Keratinocyte (primary cell): ENCODE measurements around the gene SPATA9. TPM values are rescaled to one million over a fixed set of nuclear protein-coding genes. Genes with fewer than 3 reads are reported as not detected.
A peak's percentile ranks its signal among the peaks of the same experiment; 100 is the strongest.

Source experiments
- DNase-seq: peaks from one replicate; pipeline ENCODE4 v3.0.0-alpha.2; 2011; ENCODE audit warnings: low read depth, missing footprints, low spot score
- FAIRE-seq: peaks from 2 replicates; lab custom pipeline; 2011; peaks lifted over from hg19 to GRCh38; lab: Jason Lieb, UNC
- H2AFZ ChIP-seq: 2 replicates; pipeline ENCODE4 v1.6.0; 2012; ENCODE audit warnings: low read length, control low read depth, inconsistent platforms; ENCODE audit not compliant: control insufficient read depth
- H3K27ac ChIP-seq: 2 replicates; pipeline ENCODE4 v1.5.1; 2011; ENCODE audit warnings: low read length; ENCODE audit not compliant: control insufficient read depth, insufficient read depth
- H3K27me3 ChIP-seq: 3 replicates; pipeline ENCODE4 v1.6.0; 2011; ENCODE audit warnings: low read length; ENCODE audit not compliant: control insufficient read depth, insufficient read depth; ENCODE audit errors: extremely low read depth
- H3K36me3 ChIP-seq, 2 experiments: 2 replicates in 1 of 2; 3 replicates in 1 of 2; pipeline ENCODE4 v1.5.1; 2011; ENCODE audit warnings: low read length in 2 of 2, mild to moderate bottlenecking in 1 of 2; ENCODE audit not compliant: control insufficient read depth in 2 of 2, insufficient read depth in 2 of 2; ENCODE audit errors: extremely low read depth in 1 of 2
- H3K4me1 ChIP-seq: 3 replicates; pipeline ENCODE4 v1.5.1; 2011; ENCODE audit warnings: low read length; ENCODE audit not compliant: control insufficient read depth, insufficient read depth; ENCODE audit errors: extremely low read depth
- H3K4me2 ChIP-seq: 3 replicates; pipeline ENCODE4 v1.6.0; 2011; ENCODE audit warnings: low read depth, low read length; ENCODE audit not compliant: control insufficient read depth, insufficient read depth; ENCODE audit errors: extremely low read depth
- H3K4me3 ChIP-seq, 3 experiments: fragments of 200-600 bp in 1 of 3; sonication (generic) in 1 of 3; 2 replicates in 2 of 3; 3 replicates in 1 of 3; pipeline ENCODE4 v1.5.1; 2011 to 2016; ENCODE audit warnings: low read length in 3 of 3, mild to moderate bottlenecking in 3 of 3, control low read depth in 2 of 3, inconsistent platforms in 1 of 3, low read depth in 1 of 3, mixed read lengths in 1 of 3, mixed run types in 1 of 3, moderate library complexity in 1 of 3; ENCODE audit not compliant: control insufficient read depth in 2 of 3, insufficient read depth in 2 of 3; ENCODE audit errors: extremely low read depth in 1 of 3
- H3K79me2 ChIP-seq: 2 replicates; pipeline ENCODE4 v1.6.0; 2012; ENCODE audit warnings: low read length; ENCODE audit not compliant: control insufficient read depth, insufficient read depth
- H3K9ac ChIP-seq: 3 replicates; pipeline ENCODE4 v1.6.0; 2011; ENCODE audit warnings: low read length; ENCODE audit not compliant: control insufficient read depth, insufficient read depth; ENCODE audit errors: extremely low read depth
- H3K9me1 ChIP-seq: 3 replicates; pipeline ENCODE4 v1.6.0; 2011; ENCODE audit warnings: low read length; ENCODE audit not compliant: control insufficient read depth, insufficient read depth; ENCODE audit errors: extremely low read depth
- H3K9me3 ChIP-seq: 2 replicates; pipeline ENCODE4 v1.5.1; 2012; ENCODE audit warnings: low read depth, low read length; ENCODE audit not compliant: control insufficient read depth
- H4K20me1 ChIP-seq: 3 replicates; pipeline ENCODE4 v1.6.0; 2011; ENCODE audit warnings: low read length; ENCODE audit not compliant: control insufficient read depth, insufficient read depth; ENCODE audit errors: extremely low read depth
- EZH2 ChIP-seq: IDR thresholded peaks from one replicate; pipeline ENCODE4 v1.6.1; 2012; ENCODE audit warnings: inconsistent platforms, mild to moderate bottlenecking, low read length, moderate library complexity
- dilution Hi-C: fragments of 300-500 bp; cut with MboI; formaldehyde crosslinking; loops from one replicate; pipeline ENCODE4 v1.7.0; 2020; ENCODE audit warnings: low sequenced_read_pairs; ENCODE audit not compliant: extremely low pct_ligation_motif_present
- polyA plus RNA-seq, 5 experiments: library from polyadenylated mRNA; depleted of rRNA in 3 of 5; stranded (reverse) in 3 of 5; stranded (forward) in 1 of 5; unstranded in 1 of 5; fragments of >200 nt; gene quantifications; 1 replicate in 1 of 5; 2 replicates in 3 of 5; 3 replicates in 1 of 5; pipeline versions ENCODE4 v1.2.1 to v1.2.3, GENCODE V29; 2011 to 2012; ENCODE audit warnings: missing spikeins in 2 of 5, low read depth in 1 of 5, low replicate concordance in 1 of 5
- TF ChIP-seq, protein P1 (sequence below), 3 experiments: IDR thresholded peaks in 1 of 3; conservative IDR thresholded peaks in 1 of 3; optimal IDR thresholded peaks in 1 of 3; 2 replicates in 2 of 3; 3 replicates in 1 of 3; pipeline versions ENCODE3 to v1.5.1; 2011; ENCODE audit warnings: low read length in 3 of 3, mild to moderate bottlenecking in 3 of 3, moderate library complexity in 2 of 3, control low read depth in 1 of 3, inconsistent platforms in 1 of 3; ENCODE audit not compliant: insufficient read depth in 2 of 3; ENCODE audit errors: extremely low read depth in 1 of 3

The SPATA9 gene
- polyA plus RNA-seq, 1 donor (not counting 4 experiments of a cell fraction or from before 2014, with no cell fraction given): not detected

DNA sequence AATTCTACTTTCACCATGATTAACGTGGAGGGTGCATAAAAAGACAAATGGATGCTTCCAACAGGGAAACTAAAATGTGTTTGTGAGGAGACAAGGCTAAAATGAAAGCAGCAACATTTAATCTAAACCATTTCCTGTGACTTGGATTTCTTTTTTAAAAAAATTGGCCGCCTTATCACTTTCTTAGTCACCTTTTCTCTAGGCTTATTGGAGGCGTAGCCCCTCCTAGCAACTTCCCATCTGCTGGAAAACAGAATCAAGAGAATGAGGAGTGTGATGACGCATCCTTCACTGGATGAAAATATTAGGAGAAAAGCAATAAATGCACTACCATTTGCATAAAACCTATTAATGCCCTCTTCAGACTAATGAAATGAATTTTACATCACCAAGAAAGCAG lies 63.7 kb downstream of the SPATA9 start:
- H3K9me3 ChIP-seq: no peaks in the 10 kb centered on the region
- H3K9me1 ChIP-seq: no peaks in the 10 kb centered on the region
- H3K4me2 ChIP-seq: peak overlapping the region; percentile 77
- FAIRE-seq (no peak), DNase-seq (no peak)
- H3K27me3 ChIP-seq: peaks cover 9% of the 10 kb centered on the region
- no peak overlapping the region for H2AFZ ChIP-seq
- H4K20me1 ChIP-seq: no peaks in the 10 kb centered on the region
- TF ChIP-seq, protein P1, sequence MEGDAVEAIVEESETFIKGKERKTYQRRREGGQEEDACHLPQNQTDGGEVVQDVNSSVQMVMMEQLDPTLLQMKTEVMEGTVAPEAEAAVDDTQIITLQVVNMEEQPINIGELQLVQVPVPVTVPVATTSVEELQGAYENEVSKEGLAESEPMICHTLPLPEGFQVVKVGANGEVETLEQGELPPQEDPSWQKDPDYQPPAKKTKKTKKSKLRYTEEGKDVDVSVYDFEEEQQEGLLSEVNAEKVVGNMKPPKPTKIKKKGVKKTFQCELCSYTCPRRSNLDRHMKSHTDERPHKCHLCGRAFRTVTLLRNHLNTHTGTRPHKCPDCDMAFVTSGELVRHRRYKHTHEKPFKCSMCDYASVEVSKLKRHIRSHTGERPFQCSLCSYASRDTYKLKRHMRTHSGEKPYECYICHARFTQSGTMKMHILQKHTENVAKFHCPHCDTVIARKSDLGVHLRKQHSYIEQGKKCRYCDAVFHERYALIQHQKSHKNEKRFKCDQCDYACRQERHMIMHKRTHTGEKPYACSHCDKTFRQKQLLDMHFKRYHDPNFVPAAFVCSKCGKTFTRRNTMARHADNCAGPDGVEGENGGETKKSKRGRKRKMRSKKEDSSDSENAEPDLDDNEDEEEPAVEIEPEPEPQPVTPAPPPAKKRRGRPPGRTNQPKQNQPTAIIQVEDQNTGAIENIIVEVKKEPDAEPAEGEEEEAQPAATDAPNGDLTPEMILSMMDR (optimal IDR thresholded peaks at IDR 0.05 in 1 of 3, IDR thresholded peaks at IDR 0.05 in 1 of 3, conservative IDR thresholded peaks at IDR 0.05 in 1 of 3; ENCODE audit: extremely low read depth in 1 of 3, insufficient read depth in 2 of 3, low read length in 3 of 3): no peak
- H3K27ac ChIP-seq: peak overlapping the region; percentile 44
- H3K9ac ChIP-seq: no peak overlapping the region
- no peaks in the 10 kb centered on the region for H3K36me3 ChIP-seq
- H3K79me2 ChIP-seq: no peaks in the 10 kb centered on the region
- dilution Hi-C loops: no loop called here
- no peak overlapping the region for H3K4me3 ChIP-seq
- peaks cover 28% of the 10 kb centered on the region for H3K4me1 ChIP-seq

- dilution Hi-C loops: no loop called here
- H3K79me2 ChIP-seq: no peaks in the 10 kb centered on the region
- H3K4me3 ChIP-seq: peak overlapping the region in 2 of 3 experiments; percentile 31 to 52
- peaks cover 28% of the 10 kb centered on the region for H3K4me1 ChIP-seq
- peak; percentile 94 for FAIRE-seq
- H3K36me3 ChIP-seq: no peaks in the 10 kb centered on the region
- peak overlapping the region; percentile 75 for H2AFZ ChIP-seq
- H3K4me2 ChIP-seq: peak overlapping the region; percentile 66
- H3K9me1 ChIP-seq: no peaks in the 10 kb centered on the region
- no peak for TF ChIP-seq EZH2
- TF ChIP-seq, protein P1 (optimal IDR thresholded peaks at IDR 0.05 in 1 of 3, IDR thresholded peaks at IDR 0.05 in 1 of 3, conservative IDR thresholded peaks at IDR 0.05 in 1 of 3; ENCODE audit: extremely low read depth in 1 of 3, insufficient read depth in 2 of 3, low read length in 3 of 3): no peak
- H3K27me3 ChIP-seq: peaks cover 9% of the 10 kb centered on the region
- H3K9ac ChIP-seq: peak overlapping the region; percentile 58
- H3K27ac ChIP-seq: peak overlapping the region; percentile 89
- peak; percentile 69 for DNase-seq
- H3K9me3 ChIP-seq: no peaks in the 10 kb centered on the region
- no peaks in the 10 kb centered on the region for H4K20me1 ChIP-seq
Measured at GRCh38 chr5:95617057-95617456, 65.7 kb downstream of the SPATA9 start.
